Adipose tissue (tissue), 3 donors: ENCODE data around the gene BAIAP3. TPM values are rescaled to one million over a fixed set of nuclear protein-coding genes. Genes with fewer than 3 reads are reported as not detected.

Source experiments
- H3K27ac ChIP-seq: one replicate; pipeline ENCODE4 v1.5.1; 2013; ENCODE audit warnings: low read depth, low read length
- WGBS, 3 donors: extraction: QIAGEN DNeasy Blood & Tissue Kit; methylation state at CpG; one replicate each; pipeline ENCODE4 v1.1.7; 2013; 5-methylcytosine and 5-hydroxymethylcytosine counted together
- polyA plus RNA-seq, 3 donors: library from polyadenylated mRNA; stranded (reverse); fragments of 200-250 nt; gene quantifications; one replicate each; pipeline ENCODE4 v1.2.3, GENCODE V29; 2013
- donor health status: healthy with polysubstance abuse.
- donor health status: Bipolar disorder and iron deficiency.
- donor health status: healthy.

Gene BAIAP3
- polyA plus RNA-seq, 3 donors: 2.7 to 11.4 (median 6.2) TPM

GRCh38 chr16:1374418-1375297, 41.2 kb downstream of the BAIAP3 start:
- 94 to 97% (median 95%) methylated on average over 41 to 46 of the region's 46 CpGs for WGBS, 3 donors
- no peak overlapping the region for H3K27ac ChIP-seq

GRCh38 chr16:1375298-1375640, 41.8 kb downstream of the BAIAP3 start:
- H3K27ac ChIP-seq: no peak overlapping the region
- 88 to 93% (median 92%) methylated on average over 21 to 24 of the region's 24 CpGs for WGBS, 3 donors

GRCh38 chr16:1375741-1376410, 42.4 kb downstream of the BAIAP3 start:
- H3K27ac ChIP-seq: no peak overlapping the region
- WGBS, 3 donors: 89 to 92% (median 90%) methylated on average over 16 to 19 of the region's 19 CpGs

GRCh38 chr16:1377406-1378010, 44.1 kb downstream of the BAIAP3 start:
- 81 to 91% (median 83%) methylated on average over 8 to 10 of the region's 10 CpGs for WGBS, 3 donors
- no peak overlapping the region for H3K27ac ChIP-seq

GRCh38 chr16:1378087-1378803, 44.8 kb downstream of the BAIAP3 start:
- no peak overlapping the region for H3K27ac ChIP-seq
- 93 to 94% (median 94%) methylated on average over 24 to 25 of the region's 25 CpGs for WGBS, 3 donors

- H3K27ac ChIP-seq: no peak overlapping the region
- WGBS, 3 donors: 7% methylated on average over 30 to 31 of the region's 31 CpGs
Observed at GRCh38 chr16:1378804-1379303, 45.4 kb downstream of the BAIAP3 start.

- H3K27ac ChIP-seq: no peak overlapping the region
- 3 to 8% (median 8%) methylated on average over 61 to 95 of the region's 95 CpGs for WGBS, 3 donors
Observed at GRCh38 chr16:1379304-1380076, 46.0 kb downstream of the BAIAP3 start.

- WGBS, 3 donors: 79 to 89% (median 86%) methylated on average over 10 of the region's 10 CpGs
Observed at GRCh38 chr16:1380195-1380594, 46.8 kb downstream of the BAIAP3 start.

GRCh38 chr16:1381612-1382406, 48.4 kb downstream of the BAIAP3 start:
- 85 to 94% (median 89%) methylated on average over 9 of the region's 9 CpGs for WGBS, 3 donors
- no peak overlapping the region for H3K27ac ChIP-seq

More at GRCh38 chr16:1380195-1380594, 46.8 kb downstream of the BAIAP3 start:
- H3K27ac ChIP-seq: no peak overlapping the region

- WGBS, 3 donors: 90 to 95% (median 94%) methylated on average over 18 of the region's 18 CpGs
- H3K27ac ChIP-seq: no peak overlapping the region
Observed at GRCh38 chr16:1383556-1383955, 50.1 kb downstream of the BAIAP3 start.

GRCh38 chr16:1385232-1385631, 51.8 kb downstream of the BAIAP3 start:
- 95 to 97% (median 96%) methylated on average over 32 to 39 of the region's 39 CpGs for WGBS, 3 donors
- H3K27ac ChIP-seq: no peak overlapping the region

GRCh38 chr16:1387331-1387730, 53.9 kb downstream of the BAIAP3 start:
- 87 to 92% (median 90%) methylated on average over 12 to 16 of the region's 16 CpGs for WGBS, 3 donors
- H3K27ac ChIP-seq: no peak overlapping the region

- WGBS, 3 donors: 94 to 98% (median 94%) methylated on average over 7 of the region's 7 CpGs
Observed at GRCh38 chr16:1389762-1390161, 56.3 kb downstream of the BAIAP3 start.

GRCh38 chr16:1390239-1390779, 56.9 kb downstream of the BAIAP3 start:
- H3K27ac ChIP-seq: no peak overlapping the region
- 81 to 83% (median 81%) methylated on average over 28 of the region's 28 CpGs for WGBS, 3 donors

More at GRCh38 chr16:1389762-1390161, 56.3 kb downstream of the BAIAP3 start:
- no peak overlapping the region for H3K27ac ChIP-seq

GRCh38 chr16:1392826-1393225, 59.4 kb downstream of the BAIAP3 start:
- H3K27ac ChIP-seq: no peak overlapping the region
- WGBS, 3 donors: 92 to 93% (median 93%) methylated on average over 17 of the region's 17 CpGs

GRCh38 chr16:1393613-1394176, 60.2 kb downstream of the BAIAP3 start:
- H3K27ac ChIP-seq: no peak overlapping the region
- WGBS, 3 donors: 95 to 96% (median 95%) methylated on average over 21 of the region's 21 CpGs
